GM12874 (cell line): ENCODE results near the gene CPEB4.

Experiments
- CTCF ChIP-seq: IDR thresholded peaks from 2 replicates; pipeline ENCODE4 v1.5.1; 2011; ENCODE audit warnings: low read depth, mild to moderate bottlenecking, control low read depth, low read length, moderate library complexity; ENCODE audit not compliant: insufficient read depth

The CPEB4 gene

GRCh38 chr5:173891308-173892116 lies 3.4 kb downstream of the CPEB4 start:
- no peak for TF ChIP-seq CTCF

GRCh38 chr5:173893192-173893561 lies 5.0 kb downstream of the CPEB4 start:
- TF ChIP-seq CTCF = no peak

- TF ChIP-seq CTCF = no peak
These were observed 7.4 kb downstream of the CPEB4 start for GRCh38 chr5:173895401-173896165.

- no peak for TF ChIP-seq CTCF
These were observed 8.5 kb downstream of the CPEB4 start for GRCh38 chr5:173896631-173897030.

GRCh38 chr5:173901705-173902104 lies 13.6 kb downstream of the CPEB4 start:
- TF ChIP-seq CTCF = no peak

GRCh38 chr5:173902334-173902733 lies 14.2 kb downstream of the CPEB4 start:
- no peak for TF ChIP-seq CTCF

GRCh38 chr5:173902743-173903142 lies 14.6 kb downstream of the CPEB4 start:
- TF ChIP-seq CTCF = no peak
